ENCODE results near the gene POLR2J. TPM values are rescaled to one million over a fixed set of nuclear protein-coding genes. Genes with fewer than 3 reads are reported as not detected.

Gene POLR2J
- total and polyA plus RNA-seq, 10 of the 15 experiments (the other 5 are each of a cell fraction or from before 2014, with no cell fraction given) = 16.4 to 119 (median 77.4) TPM

- TF ChIP-seq, protein P1, sequence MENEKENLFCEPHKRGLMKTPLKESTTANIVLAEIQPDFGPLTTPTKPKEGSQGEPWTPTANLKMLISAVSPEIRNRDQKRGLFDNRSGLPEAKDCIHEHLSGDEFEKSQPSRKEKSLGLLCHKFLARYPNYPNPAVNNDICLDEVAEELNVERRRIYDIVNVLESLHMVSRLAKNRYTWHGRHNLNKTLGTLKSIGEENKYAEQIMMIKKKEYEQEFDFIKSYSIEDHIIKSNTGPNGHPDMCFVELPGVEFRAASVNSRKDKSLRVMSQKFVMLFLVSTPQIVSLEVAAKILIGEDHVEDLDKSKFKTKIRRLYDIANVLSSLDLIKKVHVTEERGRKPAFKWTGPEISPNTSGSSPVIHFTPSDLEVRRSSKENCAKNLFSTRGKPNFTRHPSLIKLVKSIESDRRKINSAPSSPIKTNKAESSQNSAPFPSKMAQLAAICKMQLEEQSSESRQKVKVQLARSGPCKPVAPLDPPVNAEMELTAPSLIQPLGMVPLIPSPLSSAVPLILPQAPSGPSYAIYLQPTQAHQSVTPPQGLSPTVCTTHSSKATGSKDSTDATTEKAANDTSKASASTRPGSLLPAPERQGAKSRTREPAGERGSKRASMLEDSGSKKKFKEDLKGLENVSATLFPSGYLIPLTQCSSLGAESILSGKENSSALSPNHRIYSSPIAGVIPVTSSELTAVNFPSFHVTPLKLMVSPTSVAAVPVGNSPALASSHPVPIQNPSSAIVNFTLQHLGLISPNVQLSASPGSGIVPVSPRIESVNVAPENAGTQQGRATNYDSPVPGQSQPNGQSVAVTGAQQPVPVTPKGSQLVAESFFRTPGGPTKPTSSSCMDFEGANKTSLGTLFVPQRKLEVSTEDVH (IDR thresholded peaks at IDR 0.05; ENCODE audit: low read depth, partially characterized antibody) = no peak
- no peak for TF ChIP-seq POLR2AphosphoS5 (IDR thresholded peaks at IDR 0.05; ENCODE audit: low read length)
- no peak for TF ChIP-seq STAT1 (conservative IDR thresholded peaks at IDR 0.05)
- no peak for TF ChIP-seq RCOR1 (conservative IDR thresholded peaks at IDR 0.05; ENCODE audit: low read depth, low read length)
- TF ChIP-seq NR2C1 (IDR thresholded peaks at IDR 0.05) = no peak
- no peak for TF ChIP-seq ZNF207 (IDR thresholded peaks at IDR 0.05; ENCODE audit: borderline replicate concordance)
- TF ChIP-seq BHLHE40 (IDR thresholded peaks at IDR 0.05; ENCODE audit: borderline replicate concordance in 1 of 2, low read depth in 2 of 2, low read length in 1 of 2) = peak in 1 of 2 experiments; percentile 12; a peak in 1 of 4 replicates
- TF ChIP-seq IRF3 (IDR thresholded peaks at IDR 0.05) = no peak
- TF ChIP-seq IRF4 (IDR thresholded peaks at IDR 0.05; ENCODE audit: low read depth, low read length) = no peak
- no peak for TF ChIP-seq BACH1 (IDR thresholded peaks at IDR 0.05; ENCODE audit: borderline replicate concordance)
- TF ChIP-seq YY1 (IDR thresholded peaks at IDR 0.05; ENCODE audit: low read depth, low read length) = 0 out of 2 replicates have a peak, but pooled peaks have one; percentile 38
- TF ChIP-seq DPF2 (IDR thresholded peaks at IDR 0.05) = no peak
- no peak for TF ChIP-seq ETV6 (conservative IDR thresholded peaks at IDR 0.05 in 1 of 2, IDR thresholded peaks at IDR 0.05 in 1 of 2; ENCODE audit: borderline replicate concordance in 1 of 2, low read depth in 1 of 2)
- TF ChIP-seq, protein P2, sequence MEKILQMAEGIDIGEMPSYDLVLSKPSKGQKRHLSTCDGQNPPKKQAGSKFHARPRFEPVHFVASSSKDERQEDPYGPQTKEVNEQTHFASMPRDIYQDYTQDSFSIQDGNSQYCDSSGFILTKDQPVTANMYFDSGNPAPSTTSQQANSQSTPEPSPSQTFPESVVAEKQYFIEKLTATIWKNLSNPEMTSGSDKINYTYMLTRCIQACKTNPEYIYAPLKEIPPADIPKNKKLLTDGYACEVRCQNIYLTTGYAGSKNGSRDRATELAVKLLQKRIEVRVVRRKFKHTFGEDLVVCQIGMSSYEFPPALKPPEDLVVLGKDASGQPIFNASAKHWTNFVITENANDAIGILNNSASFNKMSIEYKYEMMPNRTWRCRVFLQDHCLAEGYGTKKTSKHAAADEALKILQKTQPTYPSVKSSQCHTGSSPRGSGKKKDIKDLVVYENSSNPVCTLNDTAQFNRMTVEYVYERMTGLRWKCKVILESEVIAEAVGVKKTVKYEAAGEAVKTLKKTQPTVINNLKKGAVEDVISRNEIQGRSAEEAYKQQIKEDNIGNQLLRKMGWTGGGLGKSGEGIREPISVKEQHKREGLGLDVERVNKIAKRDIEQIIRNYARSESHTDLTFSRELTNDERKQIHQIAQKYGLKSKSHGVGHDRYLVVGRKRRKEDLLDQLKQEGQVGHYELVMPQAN (conservative IDR thresholded peaks at IDR 0.05) = no peak
- TF ChIP-seq CHD2 (IDR thresholded peaks at IDR 0.05; ENCODE audit: borderline replicate concordance, low read depth, low read length) = no peak
- TF ChIP-seq SUZ12 (IDR thresholded peaks at IDR 0.05; ENCODE audit: unreplicated experiment) = no peak
- TF ChIP-seq NBN (IDR thresholded peaks at IDR 0.05) = no peak
- TF ChIP-seq, protein P3, sequence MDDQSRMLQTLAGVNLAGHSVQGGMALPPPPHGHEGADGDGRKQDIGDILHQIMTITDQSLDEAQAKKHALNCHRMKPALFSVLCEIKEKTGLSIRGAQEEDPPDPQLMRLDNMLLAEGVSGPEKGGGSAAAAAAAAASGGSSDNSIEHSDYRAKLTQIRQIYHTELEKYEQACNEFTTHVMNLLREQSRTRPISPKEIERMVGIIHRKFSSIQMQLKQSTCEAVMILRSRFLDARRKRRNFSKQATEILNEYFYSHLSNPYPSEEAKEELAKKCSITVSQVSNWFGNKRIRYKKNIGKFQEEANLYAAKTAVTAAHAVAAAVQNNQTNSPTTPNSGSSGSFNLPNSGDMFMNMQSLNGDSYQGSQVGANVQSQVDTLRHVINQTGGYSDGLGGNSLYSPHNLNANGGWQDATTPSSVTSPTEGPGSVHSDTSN (IDR thresholded peaks at IDR 0.05; ENCODE audit: insufficient replicate concordance, low read depth, low read length) = no peak
- TF ChIP-seq, protein P4, sequence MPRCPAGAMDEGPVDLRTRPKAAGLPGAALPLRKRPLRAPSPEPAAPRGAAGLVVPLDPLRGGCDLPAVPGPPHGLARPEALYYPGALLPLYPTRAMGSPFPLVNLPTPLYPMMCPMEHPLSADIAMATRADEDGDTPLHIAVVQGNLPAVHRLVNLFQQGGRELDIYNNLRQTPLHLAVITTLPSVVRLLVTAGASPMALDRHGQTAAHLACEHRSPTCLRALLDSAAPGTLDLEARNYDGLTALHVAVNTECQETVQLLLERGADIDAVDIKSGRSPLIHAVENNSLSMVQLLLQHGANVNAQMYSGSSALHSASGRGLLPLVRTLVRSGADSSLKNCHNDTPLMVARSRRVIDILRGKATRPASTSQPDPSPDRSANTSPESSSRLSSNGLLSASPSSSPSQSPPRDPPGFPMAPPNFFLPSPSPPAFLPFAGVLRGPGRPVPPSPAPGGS (IDR thresholded peaks at IDR 0.05; ENCODE audit: borderline replicate concordance, insufficient read depth, low read depth, low read length, poor library complexity, severe bottlenecking) = peak; percentile 20
- no peak for TF ChIP-seq GABPA (IDR thresholded peaks at IDR 0.05; ENCODE audit: low read depth)
- no peak for TF ChIP-seq NR2F1 (conservative IDR thresholded peaks at IDR 0.05)
- TF ChIP-seq CREB1 (IDR thresholded peaks at IDR 0.05; ENCODE audit: low read depth) = 0 out of 2 replicates have a peak, but pooled peaks have one; percentile 14
- TF ChIP-seq GATAD2B (conservative IDR thresholded peaks at IDR 0.05; ENCODE audit: low read depth) = 0 out of 2 replicates have a peak, but pooled peaks have one; percentile 23
- TF ChIP-seq ZNF24 (IDR thresholded peaks at IDR 0.05) = no peak
These were observed 28.5 kb downstream of the POLR2J start (continued) for GRCh38 chr7:102450242-102450641.
